GM12878 (cell line): ENCODE measurements around the gene AURKAIP1.

ENCODE experiments used
- ATF2 ChIP-seq: IDR thresholded peaks from 2 replicates; pipeline ENCODE4 v1.6.1; 2012; ENCODE audit warnings: low read length, inconsistent platforms
- CBX5 ChIP-seq: sonication (generic); IDR thresholded peaks from 2 replicates; pipeline ENCODE4 v1.6.1; 2016; ENCODE audit warnings: low read depth, moderate library complexity, mild to moderate bottlenecking, inconsistent platforms
- CTCF ChIP-seq, 3 experiments: IDR thresholded peaks in 2 of 3; conservative IDR thresholded peaks in 1 of 3; 2 replicates each; pipeline ENCODE4 v1.5.1; 2011; ENCODE audit warnings: low read depth in 3 of 3, low read length in 3 of 3, mild to moderate bottlenecking in 3 of 3, control low read depth in 2 of 3, moderate library complexity in 2 of 3, inconsistent platforms in 1 of 3, mixed read lengths in 1 of 3; ENCODE audit not compliant: control insufficient read depth in 2 of 3, insufficient read depth in 1 of 3; ENCODE audit errors: extremely low read depth in 1 of 3
- ESRRA ChIP-seq: IDR thresholded peaks from 2 replicates; pipeline ENCODE4 v1.6.1; 2012; ENCODE audit warnings: mild to moderate bottlenecking, low read length, improper control_type of control experiment
- NFYB ChIP-seq: IDR thresholded peaks from 2 replicates; pipeline ENCODE4 v1.6.1; 2011; ENCODE audit warnings: low read depth, mild to moderate bottlenecking, low read length, improper control_type of control experiment, moderate library complexity; ENCODE audit not compliant: insufficient read depth
- PBX3 ChIP-seq: IDR thresholded peaks from 2 replicates; pipeline ENCODE4 v1.6.1; 2011; ENCODE audit warnings: mild to moderate bottlenecking, low read depth, low read length, moderate library complexity; ENCODE audit not compliant: insufficient replicate concordance
- POLR2A ChIP-seq: IDR thresholded peaks from 2 replicates; pipeline ENCODE4 v1.6.1; 2011; ENCODE audit warnings: low read depth, mild to moderate bottlenecking, low read length
- RAD21 ChIP-seq: IDR thresholded peaks from 2 replicates; pipeline ENCODE4 v1.6.1; 2011; ENCODE audit warnings: mild to moderate bottlenecking, low read depth, low read length, moderate library complexity; ENCODE audit not compliant: insufficient read depth
- ZBTB33 ChIP-seq: fragments of 450-650 bp; IDR thresholded peaks from 2 replicates; pipeline ENCODE4 v1.6.1; 2017; ENCODE audit warnings: mild to moderate bottlenecking
- ZNF217 ChIP-seq: fragments of 450-650 bp; IDR thresholded peaks from 2 replicates; pipeline ENCODE4 v1.6.1; 2017; ENCODE audit warnings: antibody characterized with exemption, mild to moderate bottlenecking

- TF ChIP-seq POLR2A (no peak), RAD21 (no peak), ZNF217 (no peak), PBX3 (no peak), NFYB (no peak), CTCF (IDR thresholded peaks at IDR 0.05 in 2 of 3, conservative IDR thresholded peaks at IDR 0.05 in 1 of 3; ENCODE audit: control insufficient read depth in 2 of 3, extremely low read depth in 1 of 3, insufficient read depth in 1 of 3, low read depth in 3 of 3, low read length in 3 of 3) (no peak), ZBTB33 (no peak), ESRRA (no peak), CBX5 (no peak), ATF2 (no peak)
These were observed 45.7 kb upstream of the AURKAIP1 start for GRCh38 chr1:1420654-1421141.
